Measurements from ENCODE around the gene SCG2.

The SCG2 gene

GRCh38 chr2:223563462-223563861 lies 38.7 kb downstream of the SCG2 start:
- peak; percentile 21 for DNase-seq

GRCh38 chr2:223562078-223562477 lies 40.1 kb downstream of the SCG2 start:
- no peak for DNase-seq

- DNase-seq, result peak; percentile 97
Observed at GRCh38 chr2:223560749-223561435, 41.3 kb downstream of the SCG2 start.

GRCh38 chr2:223558970-223559369 lies 43.2 kb downstream of the SCG2 start:
- no peak for DNase-seq

GRCh38 chr2:223554923-223555322 lies 47.2 kb downstream of the SCG2 start:
- DNase-seq, result no peak

- no peak for DNase-seq
Observed at GRCh38 chr2:223549215-223549614, 52.9 kb downstream of the SCG2 start.

GRCh38 chr2:223548194-223548593 lies 54.0 kb downstream of the SCG2 start:
- no peak for DNase-seq
